Dedifferentiated amniotic fluid mesenchymal stem cell (primary cell): ENCODE results near the gene PYURF.
"Not testable (repeated sequence)": the region's sequence is repeated elsewhere in the genome, so short reads cannot be mapped to it uniquely, and the experiment has no call there.

ENCODE experiments used
- DNase-seq: peaks from one replicate; pipeline ENCODE4 v3.0.0-alpha.2; 2016; ENCODE audit errors: extremely low spot score

Gene PYURF, protein sequence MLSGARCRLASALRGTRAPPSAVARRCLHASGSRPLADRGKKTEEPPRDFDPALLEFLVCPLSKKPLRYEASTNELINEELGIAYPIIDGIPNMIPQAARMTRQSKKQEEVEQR

DNA sequence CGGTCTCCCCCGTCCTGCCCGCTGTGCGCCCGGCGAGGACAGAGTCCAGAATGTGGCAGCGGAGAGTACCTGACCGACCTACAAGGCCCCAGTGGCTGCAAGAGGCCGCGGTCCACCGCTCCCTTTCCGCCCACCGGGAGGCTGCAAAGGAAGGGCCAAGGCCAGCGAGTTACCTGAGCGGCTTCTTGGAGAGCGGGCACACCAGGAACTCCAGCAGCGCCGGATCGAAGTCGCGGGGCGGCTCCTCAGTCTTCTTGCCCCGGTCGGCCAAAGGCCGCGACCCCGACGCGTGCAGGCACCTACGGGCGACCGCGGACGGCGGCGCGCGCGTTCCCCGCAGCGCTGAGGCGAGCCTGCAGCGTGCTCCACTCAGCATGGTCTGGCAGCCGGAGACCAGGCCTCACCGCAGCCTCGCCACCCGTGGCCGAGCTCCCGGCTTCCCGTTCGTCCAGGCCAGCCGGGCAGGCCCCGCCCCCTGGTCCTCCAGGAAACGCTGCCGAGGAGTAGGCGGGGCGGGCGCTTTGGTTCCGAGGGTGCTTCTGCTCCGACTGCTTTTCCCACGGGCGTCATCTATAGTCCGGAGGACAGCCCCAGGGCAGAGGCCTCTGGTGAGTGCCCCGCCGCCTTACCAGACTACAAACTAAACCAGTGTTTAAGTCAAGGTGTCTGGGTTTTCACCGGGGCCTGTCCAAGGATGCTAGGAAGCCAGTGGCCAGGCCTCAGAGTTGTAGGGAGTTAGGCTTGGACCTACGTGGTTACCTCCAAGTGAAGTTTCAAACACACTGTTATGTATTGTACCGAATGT, at the start of gene PYURF:
TSS of gene PYURF (minus strand) at position 452 of the 805 bp plus-strand sequence. CDS start at position 376, 76 bp downstream.
- peak; percentile 96 for DNase-seq

DNA sequence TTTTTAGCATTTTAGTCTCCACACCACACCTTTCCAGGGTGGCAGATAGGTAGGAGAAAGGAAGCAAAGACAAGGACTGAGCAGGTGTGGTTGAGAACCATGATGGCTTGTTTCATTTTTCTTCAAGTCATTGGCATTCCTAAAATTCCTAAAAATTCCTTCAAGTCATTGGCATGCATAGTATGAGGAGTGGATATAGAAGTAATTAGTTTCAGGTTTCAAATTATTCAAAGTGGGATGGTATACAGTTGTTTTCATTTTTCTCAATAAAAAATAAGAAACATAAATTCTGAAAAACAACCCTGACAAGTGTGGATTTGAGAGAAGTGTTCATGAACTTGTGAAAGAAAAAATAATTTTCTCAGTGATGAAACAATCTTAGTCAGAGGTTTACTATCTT, 46.4 kb upstream of the PYURF start:
- peak; percentile 22 for DNase-seq

DNA sequence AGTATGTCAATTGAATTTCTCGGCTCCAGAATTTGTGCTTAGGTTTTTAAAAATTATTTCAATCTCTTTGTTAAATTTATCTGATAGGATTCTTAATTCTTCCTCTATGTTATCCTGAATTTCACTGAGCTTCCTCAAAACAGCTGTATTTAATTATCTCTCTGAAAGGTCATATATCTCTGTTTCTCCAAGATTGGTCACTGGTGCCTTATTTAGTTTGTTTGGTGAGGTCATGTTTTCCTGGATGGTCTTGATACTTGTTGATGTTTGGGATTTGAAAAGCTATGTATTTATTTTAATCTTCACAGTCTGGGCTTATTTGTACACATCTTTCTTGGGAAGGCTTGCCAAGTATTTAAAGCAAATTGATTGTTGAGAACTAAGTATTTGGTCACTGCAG, 44.0 kb upstream of the PYURF start:
- DNase-seq = no peak

DNA sequence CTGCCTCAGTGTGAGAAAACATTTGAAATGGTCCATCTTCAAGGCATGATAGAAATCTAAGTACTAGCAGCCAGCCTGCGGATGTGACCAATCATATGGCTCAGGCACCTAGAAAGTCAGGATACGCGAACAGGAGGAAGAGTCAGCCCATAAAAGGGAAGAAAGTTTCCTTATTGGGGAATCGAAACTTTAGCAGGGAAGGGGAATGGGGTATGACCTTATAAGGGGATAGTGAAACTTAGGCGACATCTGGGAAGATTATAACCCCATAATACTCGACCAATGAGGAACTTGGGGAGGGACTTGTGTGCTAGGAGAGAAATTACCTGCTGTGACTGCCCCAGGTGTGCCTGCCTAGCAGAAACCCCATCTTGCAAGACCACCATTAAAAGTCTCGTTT, 26.2 kb upstream of the PYURF start:
- DNase-seq = no peak

DNA sequence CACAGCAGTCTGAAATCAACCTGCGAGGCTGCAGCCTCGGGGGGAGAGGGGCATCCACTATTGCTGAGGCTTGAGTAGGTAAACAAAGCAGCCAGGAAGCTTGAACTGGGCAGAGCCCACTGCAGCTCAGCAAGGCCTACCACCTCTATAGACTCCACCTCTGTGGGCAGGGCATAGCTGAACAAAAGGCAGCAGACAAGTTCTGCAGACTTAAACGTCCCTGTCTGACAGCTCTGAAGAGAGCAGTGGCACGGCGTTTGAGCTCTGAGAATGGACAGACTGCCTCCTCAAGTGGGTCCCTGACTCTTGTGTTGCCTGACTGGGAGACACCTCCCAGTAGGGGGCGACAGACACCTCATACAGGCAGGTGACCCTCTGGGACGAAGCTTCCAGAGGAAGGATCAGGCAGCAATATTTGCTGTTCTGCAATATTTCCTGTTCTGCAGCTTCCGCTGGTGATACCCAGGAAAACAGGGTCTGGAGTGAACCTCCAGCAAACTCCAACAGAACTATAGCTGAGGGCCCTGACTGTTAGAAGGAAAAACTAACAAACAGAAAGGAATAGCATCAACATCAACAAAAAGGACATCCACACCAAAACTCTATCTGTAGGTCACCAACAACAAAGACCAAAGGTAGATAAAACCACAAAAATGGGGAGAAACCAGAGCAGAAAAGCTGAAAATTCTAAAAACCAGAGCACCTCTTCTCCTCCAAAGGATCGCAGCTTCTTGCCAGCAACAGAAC, 15.9 kb upstream of the PYURF start:
- not testable (repeated sequence) for DNase-seq

DNA sequence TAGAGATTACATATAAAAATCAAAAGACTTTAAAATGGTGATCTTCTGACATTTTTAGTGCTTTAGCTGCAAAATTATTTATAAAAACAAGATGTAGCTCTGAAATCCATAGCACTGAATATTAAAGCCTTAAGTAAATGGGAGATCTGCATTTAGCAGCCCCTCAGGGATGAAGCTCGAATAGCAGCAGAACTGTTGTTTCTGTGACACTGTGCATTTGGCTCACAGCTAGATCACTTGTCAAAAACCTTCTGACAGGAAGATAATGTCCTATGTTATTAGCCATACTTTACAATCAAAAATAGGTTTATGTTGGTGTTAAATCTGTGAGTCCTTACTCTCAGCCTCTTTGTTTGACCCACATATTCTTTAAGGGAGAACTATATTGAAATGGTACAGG, 14.1 kb upstream of the PYURF start:
- no peak for DNase-seq

DNA sequence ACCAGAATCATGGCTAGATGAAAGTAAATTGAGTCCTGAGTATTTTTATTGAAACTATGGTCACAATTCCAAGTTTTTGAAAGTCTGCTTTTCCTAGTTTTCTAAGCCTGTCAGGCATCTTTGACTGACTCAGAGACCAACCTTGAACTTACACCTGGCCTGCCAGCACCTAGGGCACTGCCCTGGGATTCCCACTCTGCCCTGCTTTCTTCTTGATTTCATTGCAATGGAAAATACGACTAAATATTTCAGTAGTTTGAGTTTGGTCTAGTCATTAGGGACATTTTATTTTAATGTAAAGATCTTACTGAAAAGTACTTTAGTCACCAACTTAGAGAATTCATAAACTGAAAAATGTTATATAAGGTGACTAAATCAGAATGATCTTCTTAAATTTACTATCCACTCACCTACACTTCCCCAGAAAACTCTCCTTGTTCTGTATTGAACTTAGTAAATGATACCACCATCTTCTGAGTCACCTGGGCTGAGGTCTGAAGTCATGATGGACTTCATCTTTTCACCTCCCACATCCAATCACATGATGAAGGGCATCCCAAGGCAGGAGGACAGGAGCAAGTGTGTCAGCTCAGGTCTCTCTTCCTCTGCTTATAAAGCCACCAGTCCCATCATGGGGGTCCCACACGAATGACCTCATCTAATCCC, 11.6 kb upstream of the PYURF start:
- no peak for DNase-seq

DNA sequence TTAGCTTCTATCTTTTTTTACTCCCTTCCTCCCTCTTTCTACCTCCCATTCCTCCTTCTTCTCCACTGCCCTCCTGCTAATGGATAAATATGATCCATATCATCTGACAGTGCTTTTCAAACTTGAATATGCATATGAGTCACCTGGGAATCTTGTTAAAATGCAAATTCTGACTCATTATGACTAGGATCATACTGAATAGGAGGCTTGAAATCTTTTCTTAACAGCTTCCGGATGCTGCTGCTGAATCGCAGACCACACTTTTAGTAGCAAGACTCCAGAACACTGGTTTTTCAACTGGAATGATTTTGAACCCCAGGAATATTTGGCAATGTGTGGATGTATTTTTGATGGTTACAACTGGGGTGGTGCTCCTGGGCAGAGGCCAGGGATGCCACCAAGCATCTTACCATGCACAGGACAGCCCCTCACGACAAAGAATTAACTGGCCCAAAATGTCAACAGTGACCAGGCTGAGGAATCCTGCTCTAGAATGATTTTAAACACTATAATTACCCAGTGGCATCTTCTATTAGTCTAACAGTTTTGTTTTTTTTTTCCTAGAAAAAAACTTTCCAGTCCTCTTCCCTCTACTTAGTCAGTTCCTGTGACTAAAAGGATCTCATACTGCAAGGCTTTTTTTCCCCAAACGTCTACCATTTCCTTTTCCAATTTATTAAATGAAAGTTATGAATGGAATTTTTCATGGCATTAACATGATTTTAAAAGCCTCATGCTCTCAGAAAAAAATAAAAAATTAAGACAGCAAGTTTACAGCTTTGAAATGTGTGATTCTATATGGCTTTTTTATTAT, 10.6 kb upstream of the PYURF start:
- DNase-seq = peak; percentile 64

DNA sequence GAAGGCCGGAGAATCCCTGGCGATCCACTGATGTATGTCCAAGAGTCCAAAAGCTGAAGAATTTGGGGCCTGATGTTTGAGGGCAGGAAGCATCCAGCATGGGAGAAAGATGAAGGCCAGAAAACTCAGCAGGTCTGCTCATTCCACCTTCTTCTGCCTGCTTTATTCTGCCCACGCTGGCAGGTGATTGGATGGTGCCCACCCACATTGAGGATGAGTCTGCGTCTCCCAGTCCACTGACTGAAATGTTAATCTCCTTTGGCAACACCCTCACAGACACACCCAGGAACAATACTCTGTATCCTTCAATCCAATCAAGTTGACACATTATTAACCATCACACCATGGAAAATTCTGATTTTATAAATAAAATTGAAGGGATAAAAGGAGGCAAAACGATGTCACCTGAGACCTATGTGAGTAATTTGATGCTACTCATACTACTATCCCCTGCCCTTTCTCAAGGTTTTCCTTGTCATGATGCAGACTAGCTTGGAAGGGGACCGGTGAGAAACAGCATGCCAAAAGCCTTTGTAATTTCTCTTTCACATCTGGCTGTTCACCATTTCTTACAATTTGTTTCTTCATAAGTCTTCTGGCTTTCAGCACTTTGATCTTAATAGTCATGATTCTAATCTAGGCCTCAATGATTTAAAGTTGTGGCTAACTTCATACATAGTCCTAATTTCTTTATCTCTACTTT, 9.7 kb upstream of the PYURF start:
- DNase-seq = no peak

DNA sequence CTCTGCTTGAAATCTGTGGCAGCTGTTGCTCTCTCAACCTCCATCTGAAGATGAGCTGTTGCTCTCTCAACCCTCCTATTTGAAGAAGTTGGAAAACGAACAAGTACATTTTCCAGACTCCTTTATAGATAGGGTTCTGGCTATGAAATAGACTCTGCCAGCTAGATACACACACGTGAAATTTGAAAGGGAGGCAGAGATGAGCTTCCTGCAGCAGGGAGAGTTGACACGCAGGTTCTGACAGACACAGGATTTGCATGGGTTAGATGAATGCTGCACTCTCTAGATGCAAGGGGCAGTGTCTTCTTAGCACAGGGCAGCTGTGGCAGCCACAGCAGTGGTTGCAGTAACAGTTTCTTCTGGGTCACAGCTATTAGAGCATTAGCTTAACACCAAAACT, 8.0 kb upstream of the PYURF start:
- DNase-seq = no peak

DNA sequence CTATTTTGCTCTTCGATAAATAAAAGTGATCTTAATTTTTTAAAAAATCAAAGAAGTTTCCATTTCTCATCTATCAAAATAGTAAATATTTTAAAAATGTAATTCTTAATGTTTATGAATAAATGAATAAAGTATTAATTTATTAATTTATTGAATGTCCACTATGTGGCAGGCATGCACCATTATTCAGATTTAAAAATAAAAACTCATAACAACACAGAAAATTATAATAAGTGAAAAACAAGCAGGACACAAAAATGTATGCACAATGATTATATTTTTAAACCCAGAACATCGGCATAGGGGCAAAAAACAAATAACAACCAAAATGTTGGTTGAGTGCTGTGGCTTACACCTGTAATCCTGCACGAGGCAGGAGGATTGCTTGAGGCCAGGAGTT, 5.3 kb upstream of the PYURF start:
- no peak for DNase-seq

DNA sequence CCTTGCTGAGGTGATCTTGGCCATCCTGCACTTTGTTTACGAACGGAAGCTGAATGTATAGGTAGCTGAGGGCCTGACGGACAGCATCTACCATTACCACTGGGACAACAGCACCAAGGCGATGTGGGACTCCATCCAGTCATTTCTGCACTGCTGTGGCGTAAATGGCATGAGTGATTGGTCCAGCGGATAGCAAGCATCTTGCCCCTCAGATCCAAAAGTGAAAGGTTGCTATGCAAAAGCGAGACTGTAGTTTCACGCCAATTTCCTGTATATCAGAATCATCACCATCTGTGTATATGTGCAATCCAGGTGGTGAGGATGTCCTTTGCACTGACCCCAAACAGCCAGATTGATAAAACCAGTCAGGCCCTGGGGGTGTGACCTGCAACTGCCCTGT, 4.2 kb upstream of the PYURF start:
- DNase-seq = no peak

DNA sequence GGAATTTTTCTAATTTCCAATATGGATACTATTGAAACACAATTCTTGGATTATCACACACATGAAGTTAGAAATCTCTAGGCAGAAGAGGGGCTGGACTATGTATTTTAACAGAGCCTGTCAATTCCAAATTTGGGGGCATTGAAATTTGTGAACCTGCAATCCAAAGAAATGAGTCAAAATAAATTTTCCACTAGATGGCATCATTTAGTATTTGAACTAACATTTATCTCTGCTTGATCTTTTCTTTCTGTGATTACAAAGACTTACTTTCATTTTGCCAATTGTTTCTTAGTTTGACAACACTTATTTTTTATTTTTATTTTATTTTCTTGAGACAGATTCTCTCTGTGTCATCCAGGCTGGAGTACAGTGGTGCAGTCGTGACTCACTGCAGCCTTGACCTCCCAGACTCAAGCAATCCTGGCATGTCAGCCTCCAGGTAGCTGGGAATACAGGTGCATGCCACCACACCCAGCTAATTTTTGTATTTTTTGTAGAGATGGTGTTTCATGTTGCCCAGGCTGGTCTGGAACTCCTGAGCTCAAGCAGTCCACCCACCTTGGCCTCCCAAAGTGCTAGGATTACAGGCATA, 2.7 kb upstream of the PYURF start:
- peak; percentile 59 for DNase-seq

DNA sequence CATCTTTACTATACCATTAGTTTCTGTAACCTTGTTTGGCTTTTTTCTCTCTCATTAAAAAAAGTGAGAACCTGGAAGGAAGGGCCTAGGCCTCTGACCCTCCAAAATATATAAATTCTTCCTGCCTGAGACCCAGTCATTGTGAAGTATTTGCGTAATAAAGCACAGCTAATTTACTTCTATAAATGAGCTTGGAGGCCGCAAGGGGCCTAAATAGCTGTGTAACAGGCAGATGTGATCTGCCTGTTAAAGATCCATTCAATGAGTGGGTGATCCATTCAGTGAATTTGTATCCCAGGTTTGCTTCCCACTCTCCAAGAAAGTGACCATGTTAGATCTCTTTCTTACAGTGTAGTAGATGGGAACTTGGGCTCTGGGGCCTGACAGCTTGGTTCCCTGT, 595 bp upstream of the PYURF start:
- no peak for DNase-seq

DNA sequence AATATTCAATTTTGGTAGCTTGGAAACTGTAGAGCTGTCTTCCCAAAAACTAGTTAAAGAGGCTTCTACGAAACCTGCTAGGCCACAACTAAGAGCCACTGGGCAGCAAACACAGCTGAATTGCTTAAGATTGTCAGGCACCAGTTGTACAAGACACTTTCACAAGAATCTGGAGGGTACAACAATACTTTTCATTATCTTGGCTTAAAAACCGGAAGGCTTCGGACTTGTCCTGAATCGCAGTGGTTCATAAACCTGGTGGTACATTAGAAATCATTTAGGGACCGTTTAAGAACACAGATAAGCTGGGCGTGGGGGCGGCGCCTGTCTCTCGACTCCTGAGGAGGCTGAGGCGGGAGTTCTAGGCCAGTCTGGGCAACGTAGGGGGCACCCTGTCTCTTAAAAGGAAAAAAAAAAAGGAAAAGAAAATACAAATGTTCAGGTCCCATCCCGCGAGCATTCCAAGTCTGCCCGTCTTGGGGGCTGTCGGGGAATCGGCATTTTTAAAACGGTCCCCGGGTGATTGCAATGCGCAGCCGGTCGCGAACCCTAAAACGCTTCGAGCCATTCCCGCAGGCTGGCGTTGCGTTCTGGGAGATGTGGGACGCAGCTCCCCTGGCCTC, 763 bp downstream of the PYURF start:
- no peak for DNase-seq

DNA sequence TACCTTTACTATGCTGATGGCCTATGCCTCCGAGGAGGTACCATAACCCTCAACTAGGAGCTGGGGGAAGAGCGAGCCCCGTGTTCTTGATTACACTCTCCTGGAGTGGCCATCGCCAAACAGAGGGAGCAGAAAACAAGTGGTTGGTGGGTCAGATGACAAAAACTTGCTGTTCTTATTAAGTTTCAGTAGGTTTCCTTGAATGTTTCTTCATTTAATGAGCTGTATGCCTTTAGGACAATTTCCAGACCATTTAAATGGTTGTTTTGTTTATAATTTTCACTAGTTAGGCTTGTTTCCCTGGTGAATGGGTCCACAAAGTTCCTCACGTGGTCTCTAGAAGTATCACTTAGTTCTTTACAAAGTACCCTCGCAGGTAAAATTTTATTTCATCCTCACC, 4.7 kb downstream of the PYURF start:
- DNase-seq = no peak

DNA sequence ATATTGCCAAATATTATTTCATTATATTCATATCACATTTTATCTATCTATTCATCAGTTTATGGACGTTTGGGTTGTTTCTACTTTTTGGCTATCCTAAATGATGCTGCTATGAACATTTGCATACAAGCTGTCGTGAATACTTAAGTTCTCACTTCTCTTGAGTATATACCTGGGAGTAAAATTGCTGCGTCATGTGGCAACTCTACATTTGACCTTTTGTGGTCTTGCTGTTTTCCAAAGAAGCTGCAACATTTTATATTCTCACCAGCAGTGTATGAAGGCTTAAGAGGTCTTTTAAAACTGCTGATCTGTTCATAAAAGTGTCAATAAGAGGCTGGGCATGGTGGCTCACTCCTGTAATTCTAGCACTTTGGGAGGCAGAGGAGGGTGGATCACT, 5.8 kb downstream of the PYURF start:
- no peak for DNase-seq

DNA sequence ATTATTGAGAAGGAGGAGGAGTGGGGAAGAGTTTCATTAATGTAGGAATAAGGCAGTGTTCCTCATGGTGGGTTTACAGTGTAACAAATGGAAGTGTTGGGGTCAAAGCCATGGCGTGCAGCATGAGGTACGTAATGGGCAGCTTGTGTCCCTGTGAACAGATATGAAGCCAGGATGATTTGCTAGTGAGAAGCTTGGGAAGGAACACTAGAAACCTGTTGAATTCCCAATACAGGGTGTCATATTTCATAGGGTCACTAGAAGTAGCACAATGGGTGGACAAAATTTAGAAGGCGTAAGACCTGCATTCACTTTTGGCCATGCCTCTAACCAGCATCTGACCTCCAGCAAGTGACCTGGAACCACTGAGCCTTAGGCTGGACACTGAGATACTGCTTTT, 6.8 kb downstream of the PYURF start:
- DNase-seq = no peak

DNA sequence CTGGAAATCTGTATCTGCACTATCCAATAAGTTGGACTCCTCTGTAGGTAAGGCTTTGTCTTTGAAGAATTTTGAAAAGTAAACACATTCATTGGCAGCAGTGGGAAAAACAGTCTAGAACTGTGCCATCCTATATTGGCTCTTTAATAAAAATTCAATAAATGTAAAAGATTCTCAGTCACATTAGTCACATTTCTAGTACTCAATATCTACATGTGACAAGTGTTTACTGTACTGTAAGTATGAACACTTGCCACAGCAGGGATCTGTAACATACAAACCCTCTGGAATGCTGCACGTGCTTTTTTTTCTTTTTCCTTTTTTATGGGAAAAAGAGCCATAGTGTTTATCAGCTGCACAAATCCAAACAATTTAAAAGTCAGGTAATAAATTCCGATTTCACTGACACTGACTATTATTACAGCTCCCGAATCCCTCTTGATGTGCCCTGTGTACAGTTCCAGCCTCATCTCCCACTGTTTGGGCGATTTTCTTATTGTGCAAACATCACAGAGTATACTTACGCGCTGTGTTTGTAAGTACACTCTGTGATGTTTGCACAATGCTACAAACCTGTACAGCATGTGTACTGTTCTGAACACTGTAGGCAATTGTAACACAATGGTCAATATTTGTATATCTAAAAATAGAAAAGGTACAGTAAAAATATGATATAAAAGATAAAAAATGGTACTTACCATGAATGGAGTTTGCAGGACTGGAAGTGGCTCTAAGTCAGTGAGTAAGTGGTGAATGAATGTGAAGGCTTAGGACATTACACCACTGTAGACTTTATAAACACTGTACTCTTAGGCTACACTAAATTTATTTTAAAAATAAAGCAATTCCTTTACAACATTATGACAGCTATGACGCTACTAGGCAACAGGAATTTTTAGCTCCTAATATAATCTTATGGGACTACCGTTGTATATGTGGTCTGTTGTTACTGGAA, 8.7 kb downstream of the PYURF start:
- DNase-seq = no peak
